Activated CD4-positive, alpha-beta memory T cell treated with anti-CD3 and anti-CD28 coated beads, Interleukin-2, amount 10 ng/mL, durations not matched to agents 7 days and 5 days (primary cell): ENCODE data around the gene P2RY10. TPM values are rescaled to one million over a fixed set of nuclear protein-coding genes. Genes with fewer than 3 reads are reported as not detected.

Experiments
- CTCF ChIA-PET: fragments of 350-600 bp; sonication (Branson Sonifier 250); formaldehyde crosslinking; loops from one replicate; lab custom pipeline; 2021; ENCODE audit warnings: antibody characterized with exemption, inconsistent platforms; lab: Charles Lee
- POLR2A ChIA-PET: fragments of 350-600 bp; sonication (Branson Sonifier 250); formaldehyde crosslinking; loops from one replicate; lab custom pipeline; 2021; ENCODE audit warnings: antibody characterized with exemption; lab: Charles Lee
- DNase-seq: peaks from one replicate; pipeline ENCODE4 v3.0.0-alpha.2; 2020
- H3K27ac Mint-ChIP-seq: one replicate; pipeline ENCODE4 v1.8.0; 2021; ENCODE audit warnings: mild to moderate bottlenecking, mixed read lengths
- H3K27me3 Mint-ChIP-seq: one replicate; pipeline ENCODE4 v1.8.0; 2021; ENCODE audit warnings: mixed read lengths
- H3K36me3 Mint-ChIP-seq: one replicate; pipeline ENCODE4 v1.8.0; 2021; ENCODE audit warnings: low read depth, mixed read lengths
- H3K4me1 Mint-ChIP-seq: one replicate; pipeline ENCODE4 v1.8.0; 2021; ENCODE audit warnings: mixed read lengths
- H3K4me3 Mint-ChIP-seq: one replicate; pipeline ENCODE4 v1.8.0; 2021; ENCODE audit warnings: mild to moderate bottlenecking, mixed read lengths
- H3K9me3 Mint-ChIP-seq: one replicate; pipeline ENCODE4 v1.8.0; 2021; ENCODE audit warnings: mixed read lengths
- total RNA-seq, 2 experiments: library from RNA; stranded (reverse); gene quantifications; one replicate each; pipeline ENCODE4 v1.2.3, GENCODE V29; 2021

P2RY10 gene, protein sequence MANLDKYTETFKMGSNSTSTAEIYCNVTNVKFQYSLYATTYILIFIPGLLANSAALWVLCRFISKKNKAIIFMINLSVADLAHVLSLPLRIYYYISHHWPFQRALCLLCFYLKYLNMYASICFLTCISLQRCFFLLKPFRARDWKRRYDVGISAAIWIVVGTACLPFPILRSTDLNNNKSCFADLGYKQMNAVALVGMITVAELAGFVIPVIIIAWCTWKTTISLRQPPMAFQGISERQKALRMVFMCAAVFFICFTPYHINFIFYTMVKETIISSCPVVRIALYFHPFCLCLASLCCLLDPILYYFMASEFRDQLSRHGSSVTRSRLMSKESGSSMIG
- 10 to 100 TPM; 86.8 to 89.1 TPM for total RNA-seq

DNA sequence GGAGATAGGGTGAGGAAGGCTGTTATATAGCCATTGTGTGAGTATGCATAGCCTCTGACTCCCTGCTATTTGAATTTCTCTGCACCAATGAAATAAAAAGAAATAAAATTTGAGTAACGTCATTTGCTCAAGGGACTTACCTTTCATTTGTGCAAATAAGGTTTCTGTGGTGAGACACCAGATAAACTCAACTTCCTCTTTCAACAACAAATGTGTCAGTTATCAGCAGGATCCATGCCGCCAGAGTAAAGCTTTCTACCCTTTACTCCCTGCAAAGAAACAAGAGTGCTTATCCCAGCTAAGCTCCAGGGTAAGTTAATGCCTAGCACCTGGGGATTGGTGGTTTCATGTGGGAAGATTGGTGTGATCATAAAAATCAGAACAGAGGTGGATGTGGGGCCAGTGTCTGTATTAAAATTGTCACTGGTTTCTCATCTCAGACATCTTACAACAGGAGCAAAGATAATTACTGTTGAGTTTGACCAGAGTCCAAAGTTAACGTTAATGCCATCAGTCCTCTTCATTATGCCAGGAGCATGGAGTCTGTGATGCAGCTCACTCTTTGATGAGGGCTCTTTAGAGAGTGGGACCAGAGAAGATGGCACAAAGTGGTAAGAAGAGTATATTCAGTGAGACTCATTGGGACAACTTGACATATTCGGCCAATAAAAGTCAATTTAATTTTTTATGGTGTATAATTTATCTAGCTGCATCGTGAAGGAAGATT lies at the start of gene P2RY10:
P2RY10 (plus strand) TSS at position 206 of the 727 bp plus-strand sequence. CDS start 15,130 bp downstream, outside the sequence.
- H3K27ac Mint-ChIP-seq: peak within 1 kb of the TSS; percentile 97
- H3K27me3 Mint-ChIP-seq: no peaks in the 10 kb centered on the region
- H3K4me3 Mint-ChIP-seq: peak within 1 kb of the TSS; percentile 97
- peaks cover 42% of the 10 kb centered on the region for H3K4me1 Mint-ChIP-seq
- ChIA-PET CTCF (no interaction called here), POLR2A (interaction anchor here (0.6 to 3.8 kb wide), 24 partner anchors 12 to 1047 kb away, joined by 3 to 26 read pairs (median 5); partner anchors contain the start of genes COX7B, GPR174, ITM2A and RTL3)
- peak; percentile 36 for DNase-seq
- no peaks in the 10 kb centered on the region for H3K9me3 Mint-ChIP-seq
- peaks cover 54% of the 10 kb centered on the region for H3K36me3 Mint-ChIP-seq

DNA sequence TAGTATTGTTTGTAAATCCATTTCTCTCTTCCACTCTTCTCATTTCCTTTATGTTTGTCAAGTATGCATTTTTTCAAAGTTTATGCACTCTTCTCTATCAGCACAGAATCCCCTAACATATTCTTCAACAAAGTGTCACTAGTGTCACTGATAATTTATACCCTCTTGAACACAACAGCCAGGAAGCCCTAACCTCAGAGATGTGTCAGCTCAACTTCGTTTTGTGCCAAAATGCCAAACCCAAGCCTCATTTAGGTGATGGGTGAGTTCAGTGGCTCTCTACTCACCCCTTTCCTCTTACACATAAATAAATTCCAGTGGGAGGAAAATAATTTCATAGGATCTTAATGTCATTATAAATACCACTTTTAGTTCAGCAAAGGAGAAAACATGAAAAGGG lies 22.4 kb upstream of the P2RY10 start:
- Mint-ChIP-seq H3K27ac (no peak overlapping the region), H3K27me3 (no peaks in the 10 kb centered on the region), H3K9me3 (no peaks in the 10 kb centered on the region), H3K4me3 (no peak overlapping the region), H3K4me1 (peaks cover 8% of the 10 kb centered on the region), H3K36me3 (peaks cover 4% of the 10 kb centered on the region)
- ChIA-PET CTCF (interaction anchor here (1.6 kb wide), 1 partner anchor 368 kb away, joined by 3 read pairs; no protein-coding TSS in a partner anchor), POLR2A (interaction anchor here (1.0 kb wide), 1 partner anchor 23 kb away, joined by 5 read pairs; the partner anchor contains the start of gene P2RY10)
- no peak for DNase-seq

DNA sequence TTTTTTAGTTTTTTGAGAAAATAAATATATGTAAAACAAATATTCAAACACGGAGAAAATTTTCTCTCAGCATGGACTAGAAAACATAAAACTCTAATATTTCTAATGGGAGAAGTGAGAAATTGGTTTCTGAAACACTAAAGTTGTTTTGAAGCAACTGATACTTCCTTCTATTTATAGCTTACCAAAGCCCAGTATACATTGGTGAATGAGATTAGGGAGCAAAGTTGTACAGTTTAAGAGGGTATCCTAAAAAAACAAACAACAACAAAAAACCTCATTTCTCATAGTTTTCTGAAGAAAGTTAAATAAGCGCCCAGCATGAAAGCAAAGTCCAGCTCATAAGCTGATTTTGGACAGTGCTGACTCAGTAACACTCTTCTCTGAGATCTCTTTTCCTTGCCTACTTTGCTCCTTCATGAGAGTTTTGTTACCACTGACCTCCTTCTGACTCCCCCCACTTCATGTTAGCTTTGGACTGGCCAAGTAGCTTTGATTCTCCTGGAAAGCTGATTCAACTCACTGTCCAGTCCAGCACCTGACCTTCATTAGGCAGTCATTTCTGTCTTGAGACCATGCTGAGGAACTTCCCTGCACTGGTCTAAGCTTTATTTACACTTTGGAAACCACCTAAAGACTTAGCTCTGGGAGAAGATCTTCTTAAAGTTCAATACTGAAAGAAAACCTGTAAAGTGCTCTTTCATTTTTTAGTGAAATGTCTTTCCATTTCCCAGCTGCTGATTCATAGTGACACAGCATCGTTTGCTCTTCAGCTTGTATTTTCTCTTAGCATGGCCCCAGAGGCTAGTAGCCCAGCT lies 21.8 kb upstream of the P2RY10 start:
- Mint-ChIP-seq H3K27ac (peak overlapping the region; percentile 48), H3K36me3 (peaks cover 4% of the 10 kb centered on the region), H3K4me3 (no peak overlapping the region), H3K4me1 (peaks cover 8% of the 10 kb centered on the region), H3K27me3 (no peaks in the 10 kb centered on the region), H3K9me3 (no peaks in the 10 kb centered on the region)
- POLR2A ChIA-PET: interaction anchor here (1.0 kb wide), 1 partner anchor 22 kb away, joined by 5 read pairs; the partner anchor contains the start of gene P2RY10
- DNase-seq: no peak
- CTCF ChIA-PET: interaction anchor here (0.7 to 1.6 kb wide), 2 partner anchors 16 to 369 kb away, joined by 3 read pairs; no protein-coding TSS in a partner anchor

DNA sequence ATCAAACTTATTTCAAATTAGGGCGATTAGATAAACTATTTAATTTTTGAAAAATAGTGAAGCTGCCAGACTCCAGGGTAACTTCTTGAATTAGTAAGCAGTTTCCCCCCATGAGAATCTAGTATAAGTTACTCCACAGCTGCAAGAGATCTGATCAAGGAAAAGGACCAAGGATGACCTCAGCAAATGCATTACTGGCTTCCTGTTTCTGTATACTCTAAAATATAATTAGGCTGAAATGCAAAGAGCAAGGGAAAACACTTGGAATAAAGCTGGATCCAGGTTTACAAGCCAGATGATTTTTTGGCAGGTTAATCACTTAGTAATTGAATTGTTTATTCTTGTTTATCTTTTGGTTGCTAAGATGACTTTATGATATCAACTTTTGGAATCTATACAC lies 13.4 kb upstream of the P2RY10 start:
- DNase-seq: no peak
- H3K27me3 Mint-ChIP-seq: no peaks in the 10 kb centered on the region
- peaks cover 2% of the 10 kb centered on the region for H3K4me1 Mint-ChIP-seq
- H3K36me3 Mint-ChIP-seq: no peaks in the 10 kb centered on the region
- H3K27ac Mint-ChIP-seq: no peak overlapping the region
- H3K9me3 Mint-ChIP-seq: peaks cover 3% of the 10 kb centered on the region
- CTCF ChIA-PET: no interaction called here
- no peak overlapping the region for H3K4me3 Mint-ChIP-seq
- POLR2A ChIA-PET: no interaction called here

DNA sequence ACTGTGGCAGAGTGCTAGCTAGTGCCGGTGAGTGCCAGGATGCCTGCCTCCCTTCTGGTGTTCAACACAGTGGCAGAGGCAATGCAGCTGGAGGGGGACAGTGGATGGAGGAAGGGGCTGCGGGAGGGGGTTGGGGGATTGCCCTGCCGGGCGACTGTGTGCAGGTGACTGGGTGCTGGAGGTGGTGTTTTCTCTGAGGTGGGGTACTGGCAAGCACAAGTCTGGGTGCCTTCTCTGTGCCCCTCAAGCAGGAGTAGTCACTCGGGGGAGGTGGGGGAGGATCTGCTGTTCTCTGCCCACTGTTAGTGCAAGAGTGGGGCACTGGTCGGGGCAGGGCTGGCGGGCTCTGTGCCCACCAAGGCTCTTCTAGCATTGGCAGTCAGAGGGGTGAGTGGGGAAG lies 10.3 kb upstream of the P2RY10 start:
- Mint-ChIP-seq H3K4me3 (no peak overlapping the region), H3K9me3 (peaks cover 2% of the 10 kb centered on the region), H3K4me1 (peaks cover 2% of the 10 kb centered on the region), H3K36me3 (peaks cover under 1% of the 10 kb centered on the region), H3K27ac (no peak overlapping the region), H3K27me3 (no peaks in the 10 kb centered on the region)
- DNase-seq: no peak
- ChIA-PET CTCF (no interaction called here), POLR2A (no interaction called here)

DNA sequence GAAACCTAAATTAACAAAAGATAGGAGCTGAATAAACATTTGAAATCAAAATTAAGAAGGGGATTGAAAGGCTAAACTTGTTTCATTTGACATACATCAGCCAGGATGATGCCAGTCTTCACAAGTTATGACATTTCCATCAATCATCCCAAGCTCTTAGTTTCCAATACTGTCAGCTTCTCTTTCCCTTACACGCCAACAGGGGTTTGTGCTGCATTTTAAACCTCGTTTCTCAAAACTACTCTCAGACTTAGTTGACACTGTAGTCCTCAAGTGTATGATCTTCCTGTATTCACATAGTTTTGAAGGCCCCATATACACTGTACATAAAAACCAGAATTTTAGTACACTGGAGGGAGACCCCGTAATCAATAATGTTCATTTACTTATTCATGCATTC lies 840 bp upstream of the P2RY10 start:
- Mint-ChIP-seq H3K27me3 (no peaks in the 10 kb centered on the region), H3K27ac (peak overlapping the region; percentile 97), H3K9me3 (no peaks in the 10 kb centered on the region), H3K4me1 (peaks cover 33% of the 10 kb centered on the region), H3K4me3 (no peak overlapping the region), H3K36me3 (peaks cover 49% of the 10 kb centered on the region)
- CTCF ChIA-PET: no interaction called here
- no peak for DNase-seq
- POLR2A ChIA-PET: interaction anchor here (1.1 to 3.8 kb wide), 6 partner anchors 11 to 222 kb away, joined by 3 to 26 read pairs (median 7); no protein-coding TSS in a partner anchor

DNA sequence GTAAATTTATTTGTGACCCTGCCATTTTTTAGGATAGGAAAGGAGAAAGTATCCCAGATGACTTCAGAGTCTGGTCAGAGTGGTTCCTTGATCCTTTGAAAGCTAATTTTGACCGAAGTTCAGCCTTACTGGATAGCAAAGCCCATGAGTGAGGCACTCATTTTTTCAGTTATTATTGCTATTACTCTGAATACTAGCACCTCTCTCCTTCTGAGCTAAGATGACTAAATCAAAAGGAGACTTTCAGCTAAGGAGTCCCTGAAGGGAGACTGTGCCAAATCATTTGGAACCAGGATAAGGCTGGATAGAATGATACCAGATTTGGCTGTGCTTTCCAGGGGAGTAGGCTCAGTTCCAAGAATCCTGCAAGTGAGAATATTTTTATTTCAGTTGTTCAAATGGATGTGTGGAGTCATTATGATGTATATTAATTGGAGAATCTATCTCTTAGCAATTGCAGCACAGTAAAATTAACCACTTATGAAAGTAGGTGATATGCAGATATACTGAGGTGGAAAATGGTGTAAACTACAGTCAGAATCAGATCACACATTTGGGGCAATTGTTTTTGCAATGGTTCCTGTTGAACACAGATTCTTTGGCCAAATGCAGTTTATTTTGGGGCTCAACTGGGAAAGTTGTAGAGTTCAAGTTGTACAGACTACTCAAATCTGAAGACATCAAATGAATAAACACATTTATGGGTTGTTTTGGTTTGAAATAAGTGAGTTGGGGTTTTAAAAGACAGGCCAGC lies 1.2 kb downstream of the P2RY10 start:
- POLR2A ChIA-PET: interaction anchor here (0.8 to 3.8 kb wide), 23 partner anchors 12 to 1048 kb away, joined by 3 to 26 read pairs (median 5); partner anchors contain the start of genes COX7B, GPR174 and ITM2A
- H3K36me3 Mint-ChIP-seq: peaks cover 64% of the 10 kb centered on the region
- no peaks in the 10 kb centered on the region for H3K27me3 Mint-ChIP-seq
- H3K9me3 Mint-ChIP-seq: no peaks in the 10 kb centered on the region
- peak overlapping the region; percentile 97 for H3K4me3 Mint-ChIP-seq
- H3K27ac Mint-ChIP-seq: peak overlapping the region; percentile 97
- CTCF ChIA-PET: no interaction called here
- DNase-seq: no peak
- H3K4me1 Mint-ChIP-seq: peaks cover 49% of the 10 kb centered on the region

DNA sequence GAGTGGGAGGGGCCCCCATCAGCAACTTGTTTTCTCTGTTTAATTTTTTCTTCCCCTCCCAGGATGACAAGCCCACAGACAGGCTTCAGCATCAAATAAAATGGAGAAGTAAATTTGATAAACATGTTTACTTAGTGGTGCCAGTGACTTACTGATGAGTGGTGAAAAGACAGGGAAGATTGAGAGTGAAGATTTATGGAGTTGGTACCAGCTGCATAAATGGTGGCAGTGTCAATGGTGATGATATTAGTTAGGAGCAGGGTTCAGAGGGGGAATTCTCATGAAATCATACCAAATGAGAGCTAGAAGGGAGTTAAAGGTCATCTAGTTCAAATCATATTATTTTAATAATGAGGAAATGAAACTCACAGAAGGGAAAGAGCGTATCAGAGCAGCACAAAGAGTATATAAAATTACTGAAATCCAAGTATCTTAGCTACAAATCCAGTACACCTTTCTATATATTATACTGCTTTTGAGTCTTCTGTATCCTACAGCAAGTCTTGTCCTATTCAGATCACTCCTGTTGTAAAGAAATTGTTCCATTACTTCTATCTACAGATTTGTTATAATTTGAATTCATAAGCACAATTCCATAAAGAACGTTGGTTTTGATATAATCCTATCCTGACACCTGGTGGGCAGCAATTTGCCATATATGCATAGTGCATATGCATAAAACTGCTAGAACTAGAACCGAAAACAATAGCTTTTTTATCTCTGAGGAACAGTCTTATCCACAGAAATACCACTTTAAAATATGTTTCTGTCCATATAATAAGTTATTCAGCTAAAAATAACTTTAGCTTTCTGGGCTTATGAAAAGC lies 5.0 kb downstream of the P2RY10 start:
- POLR2A ChIA-PET: interaction anchor here (0.8 to 1.5 kb wide), 4 partner anchors 8 to 309 kb away, joined by 3 to 6 read pairs (median 3); no protein-coding TSS in a partner anchor
- Mint-ChIP-seq H3K36me3 (peaks cover 88% of the 10 kb centered on the region), H3K4me3 (peak overlapping the region; percentile 97), H3K27ac (no peak overlapping the region), H3K9me3 (no peaks in the 10 kb centered on the region), H3K27me3 (no peaks in the 10 kb centered on the region), H3K4me1 (peaks cover 55% of the 10 kb centered on the region)
- DNase-seq: no peak
- CTCF ChIA-PET: interaction anchor here (1.0 kb wide), 1 partner anchor 132 kb away, joined by 3 read pairs; no protein-coding TSS in a partner anchor

DNA sequence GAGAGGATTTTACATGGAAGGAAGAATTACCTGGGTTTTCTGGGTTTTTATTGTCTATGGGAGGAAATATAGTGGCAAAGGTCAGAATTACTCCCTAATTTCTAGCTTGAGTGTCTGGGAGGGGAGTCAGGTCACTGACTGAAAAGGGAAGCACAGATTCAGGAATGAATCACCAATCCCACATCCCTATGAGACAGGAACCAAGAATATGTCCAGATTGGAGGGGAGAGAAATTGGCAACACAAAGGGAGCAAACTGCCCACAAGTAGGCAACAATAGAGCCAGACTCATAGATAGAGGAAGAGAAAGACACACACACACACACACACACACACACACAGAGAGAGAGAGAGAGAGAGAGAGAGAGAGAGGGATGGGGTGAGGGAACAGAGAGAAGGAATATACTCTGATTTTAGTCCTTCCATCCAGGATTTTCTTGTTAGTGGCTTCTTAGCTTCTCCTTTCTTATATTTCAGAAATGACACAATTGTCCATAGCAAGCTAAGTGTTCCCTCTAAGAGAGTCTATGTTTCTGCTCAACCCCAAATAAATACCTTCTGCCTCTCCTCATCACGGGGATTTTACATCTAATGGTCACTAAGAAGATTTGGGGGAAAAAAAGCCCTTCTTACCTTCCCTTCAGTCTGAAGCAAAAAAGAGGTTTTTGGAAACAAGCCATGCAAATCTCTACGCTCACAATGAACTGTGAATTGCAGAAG lies 12.0 kb downstream of the P2RY10 start:
- ChIA-PET POLR2A (interaction anchor here (2.2 kb wide), 1 partner anchor 12 kb away, joined by 10 read pairs; the partner anchor contains the start of gene P2RY10), CTCF (no interaction called here)
- peaks cover 7% of the 10 kb centered on the region for H3K9me3 Mint-ChIP-seq
- no peak for DNase-seq
- peaks cover 87% of the 10 kb centered on the region for H3K36me3 Mint-ChIP-seq
- peaks cover 74% of the 10 kb centered on the region for H3K4me1 Mint-ChIP-seq
- H3K27ac Mint-ChIP-seq: peak overlapping the region; percentile 37
- H3K27me3 Mint-ChIP-seq: no peaks in the 10 kb centered on the region
- H3K4me3 Mint-ChIP-seq: no peak overlapping the region

DNA sequence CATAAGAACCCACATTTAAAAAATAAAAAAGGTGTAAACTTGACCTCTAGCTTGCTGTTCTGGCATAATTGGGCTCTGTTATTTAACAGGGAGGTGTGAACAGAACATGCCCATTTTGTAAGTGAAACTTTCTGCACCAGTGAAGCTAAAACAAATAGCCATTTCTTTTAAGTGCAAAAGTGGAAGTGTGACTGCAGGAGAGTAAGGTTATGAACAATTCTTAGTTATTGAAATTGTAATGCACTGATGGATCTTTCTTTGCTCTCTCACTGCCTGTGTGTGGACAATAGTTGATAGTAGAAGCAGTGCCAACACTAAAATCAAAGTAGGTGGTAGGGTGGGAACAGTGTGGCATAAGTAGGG lies 12.6 kb downstream of the P2RY10 start:
- H3K36me3 Mint-ChIP-seq: peaks cover 84% of the 10 kb centered on the region
- ChIA-PET POLR2A (interaction anchor here (1.2 to 2.2 kb wide), 3 partner anchors 7 to 12 kb away, joined by 3 to 10 read pairs (median 5); partner anchors contain the start of gene P2RY10), CTCF (interaction anchor here (0.6 kb wide), 1 partner anchor 51 kb away, joined by 3 read pairs; no protein-coding TSS in a partner anchor)
- H3K27ac Mint-ChIP-seq: peak overlapping the region; percentile 31
- peaks cover 7% of the 10 kb centered on the region for H3K9me3 Mint-ChIP-seq
- no peak for DNase-seq
- peaks cover 70% of the 10 kb centered on the region for H3K4me1 Mint-ChIP-seq
- H3K27me3 Mint-ChIP-seq: no peaks in the 10 kb centered on the region
- H3K4me3 Mint-ChIP-seq: no peak overlapping the region
